ENCODE measurements around the gene CYP26B1. TPM values are rescaled to one million over a fixed set of nuclear protein-coding genes. Genes with fewer than 3 reads are reported as not detected.

Gene CYP26B1
- total and polyA plus RNA-seq, 4 donors, result 1.1 to 4.7 (median 2.4) TPM

DNA sequence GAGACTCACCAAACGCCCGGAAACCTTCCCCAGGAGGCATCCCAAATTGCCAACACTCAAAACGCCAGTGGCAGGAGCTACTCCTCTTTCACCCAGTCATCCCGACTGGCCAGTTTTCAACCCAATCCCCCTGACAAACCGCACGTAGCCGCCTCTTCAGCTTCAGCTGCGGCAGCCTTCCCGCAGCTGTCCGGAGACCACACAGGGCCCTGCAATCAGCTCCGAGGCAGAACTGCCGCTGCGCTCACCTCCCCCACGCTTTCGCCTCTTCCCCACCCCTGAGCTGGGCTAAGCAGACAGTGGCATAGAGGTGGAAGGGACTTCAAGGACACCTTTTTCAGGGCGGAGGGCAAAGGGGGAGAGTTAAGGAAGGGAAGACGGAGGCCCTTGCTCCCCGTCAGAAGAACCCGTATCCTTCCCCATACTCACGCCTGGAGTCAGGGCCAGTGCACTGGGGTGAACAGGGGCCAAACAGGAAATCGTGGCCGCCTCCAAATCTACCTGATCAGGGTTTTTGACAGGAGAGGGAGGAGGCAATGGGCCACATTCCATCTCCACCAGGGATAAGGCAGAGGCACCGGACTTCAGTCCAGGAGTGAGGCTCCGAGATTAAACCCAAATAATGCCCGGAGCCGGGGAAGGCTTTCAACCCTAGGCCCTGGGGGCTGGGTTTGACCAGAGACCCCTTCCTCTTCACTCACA is 16.9 kb downstream of the CYP26B1 start:
- no peaks in the 10 kb centered on the region for H3K36me3 ChIP-seq (ENCODE audit: control insufficient read depth in 4 of 4, insufficient read depth in 4 of 4, low read length in 4 of 4)
- H3K9ac ChIP-seq (ENCODE audit: insufficient read depth in 1 of 2, low read length in 2 of 2), result no peak overlapping the region
- no peaks in the 10 kb centered on the region for H3K27me3 ChIP-seq (ENCODE audit: control insufficient read depth in 3 of 3, insufficient read depth in 3 of 3, low read length in 2 of 3)
- peaks cover 0 to 14% (median 0%) of the 10 kb centered on the region in 5 donors for H3K4me1 ChIP-seq (ENCODE audit: control insufficient read depth in 5 of 5, insufficient read depth in 5 of 5, low read length in 5 of 5)
- H3K27ac ChIP-seq (ENCODE audit: low read depth in 1 of 2, low read length in 1 of 2), result no peak overlapping the region
- ATAC-seq (ENCODE audit: insufficient read depth, low FRiP score) (no peak), DNase-seq (peak; percentile 32 to 50 (median 44))
- peaks cover 0 to 3% (median 0%) of the 10 kb centered on the region in 4 donors for H3K9me3 ChIP-seq (ENCODE audit: control insufficient read depth in 4 of 4, insufficient read depth in 3 of 4, low read length in 3 of 4)
- WGBS, 2 donors, result 58 to 72% methylated on average over 26 of the region's 26 CpGs
- no peak overlapping the region for H3K4me3 ChIP-seq
- TF ChIP-seq, protein P1, sequence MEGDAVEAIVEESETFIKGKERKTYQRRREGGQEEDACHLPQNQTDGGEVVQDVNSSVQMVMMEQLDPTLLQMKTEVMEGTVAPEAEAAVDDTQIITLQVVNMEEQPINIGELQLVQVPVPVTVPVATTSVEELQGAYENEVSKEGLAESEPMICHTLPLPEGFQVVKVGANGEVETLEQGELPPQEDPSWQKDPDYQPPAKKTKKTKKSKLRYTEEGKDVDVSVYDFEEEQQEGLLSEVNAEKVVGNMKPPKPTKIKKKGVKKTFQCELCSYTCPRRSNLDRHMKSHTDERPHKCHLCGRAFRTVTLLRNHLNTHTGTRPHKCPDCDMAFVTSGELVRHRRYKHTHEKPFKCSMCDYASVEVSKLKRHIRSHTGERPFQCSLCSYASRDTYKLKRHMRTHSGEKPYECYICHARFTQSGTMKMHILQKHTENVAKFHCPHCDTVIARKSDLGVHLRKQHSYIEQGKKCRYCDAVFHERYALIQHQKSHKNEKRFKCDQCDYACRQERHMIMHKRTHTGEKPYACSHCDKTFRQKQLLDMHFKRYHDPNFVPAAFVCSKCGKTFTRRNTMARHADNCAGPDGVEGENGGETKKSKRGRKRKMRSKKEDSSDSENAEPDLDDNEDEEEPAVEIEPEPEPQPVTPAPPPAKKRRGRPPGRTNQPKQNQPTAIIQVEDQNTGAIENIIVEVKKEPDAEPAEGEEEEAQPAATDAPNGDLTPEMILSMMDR (IDR thresholded peaks at IDR 0.05; ENCODE audit: control extremely low read depth, extremely low read depth), result no peak

DNA sequence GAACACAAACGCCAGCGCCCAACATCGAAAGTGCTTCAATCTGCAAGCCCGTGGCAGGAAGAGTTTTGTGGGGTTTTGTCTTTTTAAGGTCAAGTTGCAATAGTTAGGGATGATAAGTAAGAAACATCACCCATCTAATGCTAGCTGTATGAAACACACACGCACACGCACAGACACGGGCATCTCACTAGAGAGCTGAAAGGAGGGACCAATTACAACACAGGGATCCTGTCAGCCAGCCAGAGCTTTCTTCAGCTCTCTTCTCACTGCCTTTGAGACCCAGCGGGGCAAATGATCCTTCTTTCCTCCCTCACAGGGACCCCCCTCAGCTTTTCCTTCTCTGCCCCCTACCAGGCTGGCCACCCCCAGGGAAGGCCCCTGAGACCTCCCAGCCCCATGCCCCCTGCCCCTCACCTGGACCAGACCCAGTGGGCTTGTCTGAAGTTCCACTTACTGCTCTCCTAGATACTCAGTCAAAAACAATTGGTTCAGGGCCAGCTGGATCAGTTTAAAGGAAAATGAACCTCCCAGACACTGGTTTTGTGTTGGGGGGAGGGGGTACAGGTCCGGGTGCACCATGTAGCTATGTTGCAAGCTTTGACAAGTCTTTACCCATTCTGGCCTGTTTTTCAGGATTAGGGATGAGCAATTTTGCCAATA is 17.9 kb downstream of the CYP26B1 start:
- H3K9me3 ChIP-seq (ENCODE audit: control insufficient read depth in 4 of 4, insufficient read depth in 3 of 4, low read length in 3 of 4), result peaks cover 0 to 3% (median 0%) of the 10 kb centered on the region in 4 donors
- H3K36me3 ChIP-seq (ENCODE audit: control insufficient read depth in 4 of 4, insufficient read depth in 4 of 4, low read length in 4 of 4), result no peaks in the 10 kb centered on the region
- no peak overlapping the region for H3K4me3 ChIP-seq
- WGBS, 2 donors, result 82 to 84% methylated on average over 9 of the region's 9 CpGs
- DNase-seq (peak in 2 of 3 donors; percentile 67 to 81), ATAC-seq (ENCODE audit: insufficient read depth, low FRiP score) (no peak)
- TF ChIP-seq, protein P1 (IDR thresholded peaks at IDR 0.05; ENCODE audit: control extremely low read depth, extremely low read depth), result no peak
- H3K27me3 ChIP-seq (ENCODE audit: control insufficient read depth in 3 of 3, insufficient read depth in 3 of 3, low read length in 2 of 3), result no peaks in the 10 kb centered on the region
- peaks cover 0 to 14% (median 0%) of the 10 kb centered on the region in 5 donors for H3K4me1 ChIP-seq (ENCODE audit: control insufficient read depth in 5 of 5, insufficient read depth in 5 of 5, low read length in 5 of 5)
- H3K27ac ChIP-seq (ENCODE audit: low read depth in 1 of 2, low read length in 1 of 2), result no peak overlapping the region
- H3K9ac ChIP-seq (ENCODE audit: insufficient read depth in 1 of 2, low read length in 2 of 2), result no peak overlapping the region

DNA sequence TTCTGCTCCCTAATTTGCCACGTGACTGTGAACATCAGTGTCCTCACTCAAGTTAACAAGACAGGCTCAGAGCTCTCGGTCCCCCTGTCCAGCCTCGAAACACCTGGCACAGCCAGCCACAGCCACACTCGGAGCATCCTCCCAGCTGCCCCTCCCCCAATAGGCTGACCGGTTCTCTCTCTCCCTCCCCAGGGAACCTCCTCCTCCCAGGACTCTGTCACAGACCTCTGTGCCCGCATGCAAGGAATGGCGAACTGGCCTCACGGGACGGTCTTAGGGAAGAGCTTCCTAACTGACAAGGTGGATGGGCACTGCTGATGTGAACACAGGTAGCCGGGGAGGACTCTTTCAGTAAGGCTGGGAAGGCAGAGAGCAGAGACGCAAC is 18.8 kb downstream of the CYP26B1 start:
- Histone ChIP-seq H3K27ac (ENCODE audit: low read depth in 1 of 2, low read length in 1 of 2) (no peak overlapping the region), H3K36me3 (ENCODE audit: control insufficient read depth in 4 of 4, insufficient read depth in 4 of 4, low read length in 4 of 4) (no peaks in the 10 kb centered on the region), H3K4me1 (ENCODE audit: control insufficient read depth in 5 of 5, insufficient read depth in 5 of 5, low read length in 5 of 5) (peaks cover 0 to 14% (median 0%) of the 10 kb centered on the region in 5 donors), H3K27me3 (ENCODE audit: control insufficient read depth in 3 of 3, insufficient read depth in 3 of 3, low read length in 2 of 3) (no peaks in the 10 kb centered on the region), H3K9me3 (ENCODE audit: control insufficient read depth in 4 of 4, insufficient read depth in 3 of 4, low read length in 3 of 4) (peaks cover 0 to 3% (median 0%) of the 10 kb centered on the region in 4 donors), H3K4me3 (no peak overlapping the region), H3K9ac (ENCODE audit: insufficient read depth in 1 of 2, low read length in 2 of 2) (no peak overlapping the region)
- WGBS, 2 donors, result 80 to 81% methylated on average over 11 of the region's 11 CpGs
- ATAC-seq (ENCODE audit: insufficient read depth, low FRiP score), result no peak
- TF ChIP-seq, protein P1 (IDR thresholded peaks at IDR 0.05; ENCODE audit: control extremely low read depth, extremely low read depth), result no peak
- DNase-seq, result no peak
